HG03196 (cell line): ENCODE results near the gene GABRR2.
"Not testable (repeated sequence)": the region's sequence is repeated elsewhere in the genome, so short reads cannot be mapped to it uniquely, and the experiment has no call there.

Experiments used
- ATAC-seq: cut with Tn5 transposase; IDR thresholded peaks from one replicate; pipeline ENCODE4 v1.9.1; 2021; ENCODE audit not compliant: unreplicated experiment

The GABRR2 gene

DNA sequence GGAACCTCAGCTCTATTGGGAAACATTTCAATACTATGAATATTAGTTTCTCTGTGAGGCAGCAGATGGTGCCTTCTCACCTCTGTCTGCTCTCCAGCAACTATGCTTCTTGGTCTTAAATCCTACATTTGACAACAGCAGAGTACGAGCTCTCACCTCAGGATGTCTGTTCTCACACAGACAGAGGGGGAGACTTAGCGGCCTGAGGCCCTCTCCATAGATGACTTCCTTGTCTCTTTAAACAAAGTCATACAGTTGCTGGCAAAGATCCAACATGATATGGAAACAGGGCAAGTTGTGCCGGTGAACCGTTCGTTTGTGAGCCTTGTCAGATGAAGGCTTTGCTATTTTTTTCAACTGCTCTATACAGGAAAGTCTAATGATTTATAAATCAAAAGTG, 54.3 kb downstream of the GABRR2 start:
- no peak for ATAC-seq

DNA sequence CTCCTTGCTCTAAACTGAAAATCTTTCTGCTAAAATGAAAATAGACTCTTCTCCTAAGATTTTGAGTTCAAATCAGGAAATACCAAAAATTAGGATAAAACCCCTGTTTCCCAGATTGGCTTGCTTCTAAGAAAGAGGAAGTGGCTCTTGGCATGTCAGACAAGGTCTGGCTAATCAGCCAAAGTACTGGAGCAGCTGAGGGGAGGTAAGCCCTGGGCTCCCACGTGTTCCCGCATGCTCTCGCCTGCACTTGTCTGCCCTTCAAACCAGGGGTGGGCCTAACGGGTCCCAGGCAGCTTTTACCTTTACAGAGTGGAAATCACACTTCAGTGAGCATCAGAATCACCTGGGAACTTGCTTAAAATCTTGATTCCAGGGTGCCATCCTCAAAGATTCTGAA, 54.8 kb downstream of the GABRR2 start:
- ATAC-seq: no peak

DNA sequence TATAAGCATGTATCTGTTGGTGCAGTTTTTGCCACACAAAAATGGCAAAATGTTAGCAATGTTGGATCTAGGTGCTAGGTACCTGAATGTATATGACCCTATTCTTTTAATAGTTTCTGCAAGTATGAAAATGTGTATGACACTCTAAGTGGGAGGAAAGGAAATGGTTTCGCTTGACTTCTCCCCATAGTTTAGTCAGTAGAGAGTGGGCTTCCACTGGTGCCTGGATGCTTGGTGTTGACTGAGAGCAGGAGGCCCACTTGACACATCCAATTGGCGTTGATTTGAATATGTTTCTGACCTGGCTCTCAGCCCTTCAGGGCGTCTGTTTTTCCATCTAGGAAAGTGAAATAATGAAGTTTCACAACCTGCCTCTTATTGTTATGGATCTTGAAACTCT, 56.2 kb downstream of the GABRR2 start:
- no peak for ATAC-seq

DNA sequence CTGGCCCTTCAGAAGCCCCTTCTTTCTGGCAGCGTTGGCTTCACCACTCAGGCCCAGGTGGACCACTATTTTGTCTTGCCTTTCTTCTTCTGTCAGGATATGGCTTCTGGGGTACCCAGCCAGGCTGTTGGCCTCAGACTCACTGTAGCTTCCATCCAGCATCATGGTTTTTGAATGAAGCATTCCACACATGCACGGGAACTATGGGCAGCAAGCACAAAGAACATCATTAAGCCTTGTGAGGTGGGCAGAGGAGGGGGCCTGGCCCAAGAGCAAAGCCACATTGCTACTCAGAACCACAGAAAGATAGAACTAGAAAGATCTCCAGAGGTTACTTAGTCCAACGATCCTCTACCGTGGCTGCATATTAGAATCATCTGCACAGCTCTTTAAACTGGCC, 57.3 kb downstream of the GABRR2 start:
- no peak for ATAC-seq

DNA sequence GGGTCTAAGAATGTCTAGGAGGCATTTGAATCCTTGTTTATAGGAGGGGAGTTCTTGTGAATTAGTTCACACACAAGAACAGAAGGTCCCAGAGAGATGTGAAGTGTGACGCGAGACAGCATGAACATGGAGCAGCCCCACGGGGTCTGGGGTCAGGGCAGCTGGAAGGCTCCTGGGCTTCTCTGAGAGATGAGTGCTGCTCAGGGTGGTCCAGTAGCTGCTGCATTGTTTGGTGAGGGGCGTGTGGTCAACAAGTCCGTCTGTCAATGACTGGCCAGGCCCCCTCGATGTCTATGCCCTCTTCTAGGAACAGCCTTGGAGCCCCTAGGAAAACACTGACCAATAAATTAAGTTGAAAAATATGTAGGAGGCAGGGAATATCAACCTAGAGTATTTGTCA, 57.8 kb downstream of the GABRR2 start:
- no peak for ATAC-seq

DNA sequence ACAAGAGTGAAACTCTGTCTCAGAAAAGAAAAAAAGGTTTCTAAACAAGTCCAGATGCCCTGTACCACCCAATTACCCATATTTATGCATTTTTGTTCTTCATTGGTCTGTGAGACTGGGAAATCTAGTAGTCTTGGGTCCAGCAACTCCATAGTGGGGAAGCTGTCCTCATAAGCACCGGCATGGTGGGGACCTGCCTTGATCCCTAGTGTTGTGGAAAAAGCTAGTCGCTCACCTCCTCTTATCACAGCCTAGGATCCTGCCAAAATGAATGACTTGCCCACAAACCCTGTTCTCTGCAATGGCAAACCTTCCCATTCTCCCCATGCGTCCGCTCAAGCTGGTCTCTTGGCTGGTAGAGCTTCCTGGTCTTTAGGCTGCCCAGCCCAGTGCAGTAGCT, 59.7 kb downstream of the GABRR2 start:
- ATAC-seq: no peak

DNA sequence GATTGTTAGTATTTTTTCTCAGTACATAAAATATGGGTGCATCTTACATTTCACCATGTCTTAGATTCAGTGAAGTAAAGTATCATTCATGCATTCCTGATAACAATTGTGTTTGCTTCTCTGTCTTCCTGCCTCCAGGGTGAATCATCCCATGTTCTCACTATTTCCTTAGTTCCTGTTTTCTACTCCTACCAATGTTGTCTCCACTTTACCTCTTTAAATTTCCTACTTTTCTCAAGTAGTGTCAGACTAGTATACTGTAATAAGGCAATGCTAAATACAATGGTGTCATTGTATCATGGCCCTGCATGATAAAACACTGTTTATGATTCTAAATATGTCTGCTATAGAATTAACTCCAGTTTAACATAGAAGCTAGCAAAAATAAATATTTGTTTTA, 60.5 kb downstream of the GABRR2 start:
- ATAC-seq: no peak

DNA sequence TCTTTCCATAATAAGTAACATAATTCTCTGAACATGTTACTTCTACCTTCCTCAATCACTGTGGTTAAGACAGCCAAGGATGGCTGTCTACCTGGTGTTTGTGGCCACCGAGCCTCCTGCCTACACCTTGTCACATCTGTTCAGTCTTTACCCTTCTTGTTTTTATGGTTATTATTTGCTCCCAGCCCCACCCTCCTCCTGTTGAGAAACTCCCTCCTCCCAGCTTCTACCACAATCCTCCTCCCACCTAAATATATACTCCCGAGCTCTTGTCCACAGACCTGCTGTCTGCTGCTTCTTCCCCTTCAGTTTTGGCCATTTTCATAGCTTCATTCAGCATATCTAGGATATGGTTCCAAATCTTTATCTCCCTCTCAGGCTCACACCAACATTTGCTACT, 62.2 kb downstream of the GABRR2 start:
- ATAC-seq: no peak

DNA sequence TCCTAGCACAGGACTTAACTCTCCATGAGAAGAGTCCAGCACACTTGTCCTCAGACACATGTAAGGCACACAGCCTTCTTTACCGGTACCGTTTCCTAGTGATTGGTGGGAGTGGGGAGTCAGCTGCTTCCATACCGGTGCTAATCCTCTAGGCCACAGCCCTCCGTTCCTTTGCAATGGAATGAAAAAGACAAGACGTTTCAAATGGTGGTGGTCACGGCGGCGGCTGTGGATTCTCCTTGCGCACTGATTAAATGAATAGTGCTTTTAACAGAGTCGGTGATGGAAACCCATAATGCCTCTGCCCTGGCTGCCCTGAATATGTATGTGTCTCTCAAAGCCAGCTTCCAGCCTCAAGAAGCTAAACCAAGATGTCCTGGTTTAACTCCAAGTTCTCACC, 63.1 kb downstream of the GABRR2 start:
- no peak for ATAC-seq

DNA sequence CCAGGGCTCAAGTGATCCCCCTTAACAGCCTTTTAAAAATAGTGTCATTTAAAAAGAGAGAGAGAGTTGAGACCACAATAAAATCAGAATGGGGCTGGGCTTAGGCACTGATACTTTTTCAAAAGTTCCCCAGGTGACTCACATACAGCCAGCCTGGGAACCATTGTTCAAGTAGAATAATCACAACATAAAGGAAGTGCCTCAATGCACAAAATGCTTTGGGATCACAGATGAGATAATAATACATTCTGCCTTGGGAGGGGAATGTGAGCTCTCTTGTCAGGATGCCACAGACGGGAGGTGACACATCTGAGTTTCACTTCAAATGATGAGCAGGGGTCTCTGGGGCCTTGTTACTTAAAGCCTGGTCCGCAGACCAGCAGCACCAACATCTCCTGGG, 63.9 kb downstream of the GABRR2 start:
- ATAC-seq: no peak

DNA sequence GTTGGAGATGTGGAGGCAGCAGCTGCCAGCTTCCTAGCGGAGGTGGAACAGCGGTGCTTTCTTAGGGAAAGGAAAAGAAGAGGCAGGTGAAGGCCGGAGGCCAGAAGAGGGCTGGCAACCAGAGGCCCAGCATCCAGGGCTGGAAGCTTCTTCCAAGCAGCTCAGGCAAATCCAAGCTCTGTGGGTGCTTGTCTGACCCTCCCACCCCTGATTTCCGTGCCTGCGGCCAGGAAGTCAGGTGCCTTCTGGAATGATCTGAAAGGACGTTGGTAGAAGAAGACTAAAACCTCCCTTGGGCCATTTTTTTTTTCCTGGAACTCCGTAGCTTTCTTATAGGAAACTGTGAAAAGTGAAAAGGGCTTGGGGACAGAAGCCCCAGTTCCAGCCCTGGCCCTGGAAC, 64.9 kb downstream of the GABRR2 start:
- ATAC-seq: no peak

DNA sequence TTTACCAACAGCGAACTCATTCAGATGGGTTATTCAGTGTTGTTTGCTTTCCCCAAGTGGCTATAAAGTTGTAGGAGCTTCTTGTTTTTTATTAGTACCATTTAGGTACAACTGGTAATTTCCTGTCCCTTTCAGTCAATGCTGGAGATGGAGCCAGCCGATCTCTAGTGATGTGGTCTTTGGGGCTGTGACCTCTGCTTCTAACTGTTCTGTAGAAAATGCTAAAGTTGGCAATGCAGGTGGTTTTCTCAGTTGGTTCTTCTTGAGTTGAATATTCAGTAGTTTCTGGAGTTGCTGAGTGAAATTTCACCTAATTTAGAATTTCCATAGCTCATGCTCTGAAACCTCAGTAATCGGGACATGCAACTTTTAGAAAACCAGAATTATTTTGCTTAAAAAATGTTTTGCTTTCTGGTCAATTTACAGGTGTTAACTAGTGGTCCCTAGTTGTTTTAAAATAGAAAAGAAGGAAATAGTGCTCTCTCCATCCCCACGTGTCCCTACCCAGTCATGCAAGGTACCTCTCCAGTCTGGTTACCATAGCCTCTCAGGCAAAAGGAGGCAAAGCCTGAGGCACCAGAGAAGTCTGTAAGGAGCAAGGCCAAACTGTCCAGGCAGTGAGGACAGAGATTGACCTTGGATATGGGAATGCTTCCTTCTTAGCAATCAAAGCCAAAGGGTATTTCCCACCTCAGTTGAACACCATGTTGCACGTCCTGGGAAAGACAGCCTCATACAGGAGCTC, 70.7 kb downstream of the GABRR2 start:
- ATAC-seq: no peak

DNA sequence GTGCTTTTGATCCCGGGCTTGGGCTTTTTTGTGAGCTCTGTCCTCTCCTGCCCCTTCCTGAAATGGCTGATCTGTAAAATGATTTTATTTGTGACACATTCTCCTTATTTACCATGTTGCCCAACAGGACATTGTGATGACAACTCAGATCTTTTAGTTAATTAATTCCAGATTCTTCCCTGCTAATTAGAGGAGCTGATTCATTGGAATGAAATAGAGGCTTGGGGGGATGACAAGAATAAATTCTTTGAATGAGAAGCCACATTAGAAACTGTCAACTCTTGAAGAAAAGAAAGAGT, 71.8 kb downstream of the GABRR2 start:
- ATAC-seq: no peak

DNA sequence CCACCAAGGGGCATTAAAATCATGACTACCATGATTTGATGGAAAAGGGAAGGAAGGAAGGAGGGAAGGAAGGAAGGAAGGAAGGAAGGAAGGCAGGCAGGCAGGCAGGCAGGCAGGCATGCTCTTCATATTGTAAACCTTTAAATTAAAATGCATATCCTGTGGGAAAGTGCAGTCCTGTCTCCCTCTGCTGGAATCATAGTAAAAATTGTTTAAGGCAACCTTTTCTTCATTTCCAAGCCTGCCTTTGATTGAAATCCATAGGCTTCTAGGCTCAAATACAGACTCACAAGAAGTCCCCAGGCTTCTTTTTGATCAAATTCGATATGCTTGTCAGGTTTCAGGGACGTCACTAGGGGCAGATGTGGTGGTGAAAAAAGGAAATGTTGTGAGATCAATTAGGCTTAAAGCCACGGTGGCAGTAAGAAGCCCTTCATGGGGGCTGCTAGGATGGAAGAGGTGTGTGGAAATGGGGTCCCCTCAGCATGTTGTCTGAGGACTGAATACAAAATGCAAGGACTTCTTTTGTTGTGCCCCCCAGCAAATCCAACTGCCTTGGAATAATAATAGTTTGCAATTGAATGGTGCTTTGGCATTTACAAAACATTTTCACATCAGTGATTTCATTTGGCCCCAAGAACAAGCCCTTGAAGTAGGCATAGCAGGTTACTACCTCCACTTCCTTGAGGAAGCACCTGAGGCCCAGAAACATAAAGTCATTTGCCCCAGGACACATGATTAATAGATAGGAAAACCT, 72.3 kb downstream of the GABRR2 start:
- no peak for ATAC-seq

DNA sequence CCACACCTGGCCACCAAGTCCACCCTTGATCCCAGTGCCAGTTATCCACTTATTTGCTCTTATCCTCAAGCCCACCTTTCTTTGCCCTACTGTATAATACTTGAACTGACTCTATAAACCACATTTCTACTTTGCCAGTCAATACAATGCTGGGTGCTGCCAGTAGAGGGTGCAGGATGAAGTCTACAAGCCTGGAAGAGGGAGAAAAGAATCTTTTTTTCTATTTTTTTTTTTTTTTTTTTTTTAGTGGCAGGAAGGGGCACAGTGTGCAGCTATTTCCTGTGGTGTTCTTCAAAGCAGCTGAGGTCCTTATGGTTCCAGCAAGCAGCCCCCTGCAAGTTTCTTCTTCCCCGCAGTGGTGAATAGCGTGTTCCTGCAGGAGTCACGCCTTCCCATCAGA, 75.8 kb downstream of the GABRR2 start:
- ATAC-seq: no peak

DNA sequence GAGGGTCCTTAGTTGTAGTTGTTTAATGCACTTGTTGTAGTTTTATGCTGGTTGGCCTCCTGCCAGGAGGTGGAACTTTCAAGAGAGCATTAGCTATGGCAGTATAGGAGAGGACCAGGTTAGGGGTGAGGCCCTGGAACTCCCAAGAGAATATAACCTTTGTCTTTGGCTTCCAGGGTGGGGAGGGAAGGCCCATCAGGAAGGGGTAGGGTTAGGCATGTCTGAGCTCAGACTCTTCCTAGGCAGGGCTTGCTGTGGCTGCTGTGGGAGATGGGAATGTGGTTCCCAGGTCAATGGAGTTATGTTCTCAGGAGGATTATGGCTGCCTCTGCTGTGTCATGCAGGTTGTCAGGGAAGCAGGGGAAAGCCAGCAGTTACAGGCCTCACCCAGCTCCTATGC, 77.9 kb downstream of the GABRR2 start:
- no peak for ATAC-seq

DNA sequence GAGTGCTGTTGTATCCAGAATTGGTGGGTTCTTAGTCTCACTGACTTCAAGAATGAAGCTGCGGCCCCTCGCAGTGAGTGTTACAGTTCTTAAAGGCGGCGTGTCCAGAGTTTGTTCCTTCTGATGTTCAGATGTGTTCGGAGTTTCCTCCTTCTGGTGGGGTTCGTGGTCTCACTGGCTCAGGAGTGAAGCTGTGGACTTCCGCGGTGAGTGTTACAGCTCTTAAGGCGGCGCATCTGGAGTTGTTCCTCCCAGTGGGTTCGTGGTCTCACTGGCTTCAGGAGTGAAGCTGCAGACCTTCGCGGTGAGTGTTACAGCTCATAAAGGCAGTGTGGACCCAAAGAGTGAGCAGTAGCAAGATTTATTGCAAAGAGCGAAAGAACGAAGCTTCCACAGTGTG, 81.5 kb downstream of the GABRR2 start:
- ATAC-seq: not testable (repeated sequence)

DNA sequence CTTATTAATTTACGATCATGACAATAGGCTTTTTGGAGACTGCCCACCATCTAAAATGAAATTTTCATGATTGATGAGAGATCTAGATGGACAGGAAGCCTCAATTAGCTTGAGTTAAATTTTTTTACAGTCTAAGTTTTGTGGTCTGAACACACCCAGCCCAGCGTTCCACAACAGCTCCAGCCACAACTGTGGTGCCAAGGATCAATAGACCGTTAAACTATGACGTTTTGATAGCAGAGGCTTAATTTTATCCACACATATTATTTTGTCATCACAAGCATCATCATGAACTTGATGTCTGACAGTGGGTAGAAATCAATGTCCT, 92.4 kb downstream of the GABRR2 start:
- no peak for ATAC-seq

DNA sequence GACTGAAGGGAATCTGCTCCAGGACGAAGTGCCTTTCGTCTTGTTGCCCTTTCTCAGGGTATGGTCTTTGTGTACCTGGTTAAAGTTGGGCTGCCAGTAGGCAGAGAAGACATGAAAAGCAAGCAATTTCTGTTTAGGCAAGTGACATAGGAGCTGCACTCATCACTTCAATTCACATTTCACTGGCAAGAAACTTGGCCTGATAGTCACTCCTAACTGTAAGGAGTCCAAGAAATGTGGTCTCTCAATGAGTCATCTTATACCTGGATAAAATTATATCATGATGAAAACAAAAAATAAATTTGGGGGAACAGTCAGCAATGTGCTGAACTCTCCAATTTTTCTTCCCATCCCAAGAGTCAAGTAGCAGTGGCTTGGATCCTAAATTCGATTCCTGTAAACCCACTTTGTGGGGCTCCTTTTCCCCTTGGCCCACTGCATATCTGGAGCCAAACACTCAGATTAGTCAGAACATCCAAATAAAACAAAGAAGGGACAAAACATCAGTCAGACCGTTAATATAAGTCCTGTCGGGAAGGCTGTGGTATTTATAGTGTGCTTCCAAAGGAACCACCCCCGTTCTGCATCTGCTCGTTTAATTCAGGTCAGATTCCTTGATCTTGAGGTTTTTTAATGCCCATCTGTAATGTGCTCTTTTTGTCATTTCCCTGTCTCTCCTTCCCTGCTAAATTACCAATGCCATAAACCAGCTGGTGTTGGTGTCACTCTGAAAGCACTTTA, 93.0 kb downstream of the GABRR2 start:
- no peak for ATAC-seq

DNA sequence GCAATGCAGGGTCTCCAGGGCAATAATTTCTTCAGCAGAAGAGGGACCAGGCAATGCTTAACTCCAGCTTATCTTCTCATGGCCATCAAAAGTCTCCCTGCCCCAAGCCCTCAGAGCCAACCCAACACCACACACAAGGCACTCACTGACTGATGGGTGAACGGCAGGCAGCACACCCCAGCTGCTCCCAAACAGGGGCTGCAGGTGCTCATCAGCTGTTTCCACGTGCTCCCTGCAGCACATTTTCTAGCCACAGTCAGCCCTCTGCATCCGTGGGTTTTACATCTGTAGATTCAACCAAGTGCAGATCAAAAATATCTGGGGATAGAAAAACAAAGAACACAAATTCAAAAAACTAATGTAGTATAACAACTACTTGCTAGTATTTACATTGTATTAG, 94.0 kb downstream of the GABRR2 start:
- ATAC-seq: no peak

DNA sequence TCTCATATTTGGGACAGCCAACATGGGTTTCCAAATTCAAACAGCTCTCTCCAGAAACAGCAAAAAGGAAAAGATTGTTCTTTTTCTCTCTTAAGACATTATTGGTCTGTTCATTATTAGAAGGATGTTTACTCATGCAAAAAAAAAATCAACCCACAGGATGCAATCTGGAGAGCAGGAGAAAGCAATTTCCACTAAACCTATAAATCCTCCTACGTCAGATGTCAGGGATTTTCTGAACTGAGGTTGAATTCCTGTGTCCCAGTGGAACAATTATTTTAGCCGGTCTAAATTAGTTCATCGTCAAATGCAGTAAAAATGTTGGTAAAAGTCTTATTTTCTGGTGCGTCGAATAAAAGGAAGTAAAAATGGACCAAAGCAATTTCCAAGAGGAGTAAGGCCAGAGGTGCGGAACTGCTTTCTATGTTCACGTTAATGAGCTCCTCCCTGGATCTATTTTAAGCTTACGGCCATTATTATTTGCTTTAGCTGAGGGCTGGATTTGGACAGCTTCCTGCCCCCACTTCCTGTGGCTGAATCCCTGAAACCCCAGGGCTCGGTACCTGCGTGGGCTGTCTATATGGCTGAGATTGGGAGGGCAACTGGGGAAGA, 97.7 kb downstream of the GABRR2 start, which contains the start of gene GABRR1:
TSS of gene GABRR1 (minus strand) at position 60 of the 612 bp plus-strand sequence. CDS start at position 24, 36 bp downstream.
- no peak for ATAC-seq

DNA sequence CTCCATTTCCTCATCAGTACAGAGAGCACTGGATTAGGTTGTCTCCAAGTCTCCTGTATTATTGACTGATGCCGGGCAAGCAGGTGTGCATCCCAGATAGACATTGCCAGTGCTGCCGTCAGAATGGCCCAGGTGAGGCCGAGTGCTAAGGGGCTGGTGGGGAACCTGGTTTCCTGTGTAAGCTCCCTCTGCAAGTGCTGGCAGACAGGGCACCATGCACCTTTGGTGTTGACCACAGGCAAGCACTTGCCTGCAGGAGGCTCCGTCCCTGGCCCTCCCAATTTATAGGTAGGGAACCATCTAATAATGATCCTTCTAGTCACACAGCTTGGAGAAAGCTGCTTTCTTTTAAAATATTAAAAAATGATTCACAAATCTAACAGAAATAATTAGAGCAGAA, 98.7 kb downstream of the GABRR2 start:
- ATAC-seq: no peak
